ENCODE measurements around the gene IQCC.
"Not testable (repeated sequence)": the region's sequence is repeated elsewhere in the genome, so short reads cannot be mapped to it uniquely, and the experiment has no call there.

Gene IQCC

GRCh38 chr1:32205401-32206370 is at the start of gene IQCC:
Gene IQCC, plus strand, starts transcription at chr1:32205671. Its CDS starts 11 bp downstream, at chr1:32205682.
- peak; percentile 96 for DNase-seq (ENCODE audit: low spot score)

- DNase-seq (ENCODE audit: low spot score): no peak
Measured at GRCh38 chr1:32159189-32159588, 46.3 kb upstream of the IQCC start.

DNA sequence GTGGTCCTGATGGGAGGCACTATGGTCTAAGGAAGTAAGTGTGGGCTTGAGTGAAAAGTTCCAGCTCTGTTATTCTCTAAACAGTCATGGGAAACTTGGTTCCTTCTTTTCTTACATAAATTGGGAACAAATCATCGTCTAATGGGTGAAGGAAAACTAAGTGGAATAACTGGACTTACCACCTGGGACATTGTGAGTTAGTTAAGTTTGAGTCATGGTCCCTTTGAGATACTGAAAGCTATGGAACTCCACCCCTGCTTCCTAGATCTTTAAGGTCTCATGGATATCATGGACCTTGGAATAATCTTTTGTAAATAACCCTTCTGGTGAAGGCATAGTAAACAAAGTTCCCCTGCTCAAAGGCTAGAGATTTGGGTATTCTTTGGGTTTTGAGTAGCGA is 42.1 kb upstream of the IQCC start:
- DNase-seq (ENCODE audit: low spot score): no peak

DNA sequence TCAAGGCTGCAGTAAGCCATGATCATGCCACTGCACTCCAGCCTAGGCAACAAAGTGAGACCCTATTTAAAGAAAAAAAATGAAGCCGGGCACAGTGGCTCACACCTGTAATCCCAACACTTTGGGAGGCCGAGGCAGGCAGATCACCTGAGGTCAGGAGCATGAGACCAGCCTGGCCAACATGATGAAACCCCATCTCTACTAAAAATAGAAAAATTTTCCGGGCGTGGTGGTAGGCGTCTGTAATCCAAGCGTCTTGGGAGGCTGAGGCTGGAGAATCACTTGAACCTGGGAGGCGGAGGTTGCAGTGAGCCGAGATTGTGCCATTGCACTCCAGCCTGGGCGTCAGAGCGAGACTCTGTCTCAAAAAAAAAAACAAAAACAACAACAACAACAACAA is 39.8 kb upstream of the IQCC start:
- DNase-seq (ENCODE audit: low spot score): not testable (repeated sequence)

DNA sequence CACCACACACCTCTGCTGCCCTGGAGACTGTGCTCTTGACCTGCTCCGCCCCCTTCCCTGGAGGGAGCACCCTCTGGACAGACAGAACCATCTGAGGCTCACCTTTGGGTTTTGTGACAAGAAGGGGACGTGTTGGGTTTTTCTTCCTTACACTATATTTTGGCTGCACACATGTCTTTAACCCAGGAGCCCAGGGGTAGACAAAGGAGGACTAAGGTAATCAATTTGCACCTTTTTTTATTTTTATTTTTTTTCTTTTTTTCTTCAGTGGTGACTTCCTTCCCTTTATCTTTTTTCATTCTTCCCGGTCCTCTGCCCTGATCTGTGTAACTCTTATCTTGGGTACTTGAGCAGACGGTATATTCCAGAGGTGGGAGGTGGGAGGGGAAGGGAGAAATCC is 34.5 kb upstream of the IQCC start:
- no peak for DNase-seq (ENCODE audit: low spot score)

DNA sequence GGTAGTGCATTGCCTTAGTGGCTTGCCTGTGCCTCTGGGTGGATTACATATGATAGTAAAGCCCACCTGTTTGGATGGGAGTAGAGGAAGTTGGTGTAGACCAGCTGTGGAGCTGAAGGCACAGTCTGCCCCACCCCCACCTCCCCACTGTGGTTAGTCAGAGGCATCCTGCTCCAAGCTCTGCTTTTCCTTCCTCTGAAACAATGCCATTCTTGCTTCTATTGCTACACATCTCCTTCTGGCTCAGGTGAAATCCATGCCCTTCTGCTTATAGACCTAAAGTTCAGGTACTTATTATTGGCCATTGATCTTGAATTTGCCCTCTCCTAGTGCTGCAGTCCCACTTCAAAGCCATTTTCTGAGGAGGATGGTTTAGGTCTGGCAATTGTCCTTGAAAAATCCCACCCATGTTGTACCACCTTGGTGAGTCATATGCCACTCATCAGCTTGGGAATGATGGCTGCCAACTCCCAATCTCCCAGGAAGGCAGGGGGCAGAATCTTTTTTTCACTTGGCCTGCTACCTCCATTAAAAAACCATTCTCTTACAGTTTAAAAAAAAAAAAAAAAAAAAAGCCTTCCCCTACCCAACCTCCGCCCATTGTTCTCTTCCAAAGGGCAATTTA is 32.7 kb upstream of the IQCC start:
- peak; percentile 31 for DNase-seq (ENCODE audit: low spot score)

GRCh38 chr1:32178380-32179192 is 26.9 kb upstream of the IQCC start:
- no peak for DNase-seq (ENCODE audit: low spot score)

GRCh38 chr1:32179193-32179442 is 26.4 kb upstream of the IQCC start:
- DNase-seq (ENCODE audit: low spot score): no peak

DNA sequence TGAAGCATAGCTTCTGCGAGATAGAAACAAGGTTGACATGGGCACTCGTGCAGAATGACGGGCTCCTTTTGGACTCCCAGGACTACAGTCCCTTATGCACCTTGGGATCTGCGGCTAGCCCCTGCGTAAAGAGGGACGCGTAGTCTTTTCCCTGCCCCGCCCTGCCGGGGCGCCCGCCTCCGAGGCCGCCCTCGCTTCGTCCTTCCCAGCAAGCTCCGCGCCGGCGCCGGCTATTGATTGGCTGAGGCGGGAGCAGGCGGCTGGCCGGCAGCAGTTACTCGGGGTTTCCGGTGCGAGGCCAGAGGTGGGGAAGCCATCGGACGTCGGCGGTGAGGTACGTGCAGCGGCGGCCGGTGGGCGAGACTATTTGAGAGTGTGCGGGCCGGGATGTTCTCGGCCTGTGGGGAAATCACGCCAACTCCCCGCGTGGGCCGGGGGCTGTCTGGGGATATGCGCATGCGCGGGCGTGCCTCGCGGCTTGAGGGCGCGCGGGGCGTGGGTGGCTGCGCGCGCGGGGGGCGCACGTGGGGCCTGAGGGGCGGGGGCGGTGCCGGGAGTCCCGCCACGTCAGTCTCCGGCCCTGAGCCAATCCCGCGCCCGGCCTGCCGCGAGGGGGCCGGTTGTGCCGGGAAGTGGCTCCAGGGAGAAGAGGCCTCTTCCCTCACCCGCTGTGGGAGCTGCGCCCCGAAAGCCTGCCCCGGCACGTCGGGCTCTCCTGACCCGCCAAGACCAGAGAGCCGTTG is 25.9 kb upstream of the IQCC start, which contains the start of gene TXLNA:
Gene TXLNA, plus strand, starts transcription at position 233 of the 743 bp plus-strand sequence. CDS start 671 bp downstream, outside the sequence.
- DNase-seq (ENCODE audit: low spot score): peak; percentile 99

GRCh38 chr1:32180186-32181060 is 25.0 kb upstream of the IQCC start:
- peak; percentile 77 for DNase-seq (ENCODE audit: low spot score)

- no peak for DNase-seq (ENCODE audit: low spot score)
Measured at GRCh38 chr1:32181065-32181464, 24.4 kb upstream of the IQCC start.

GRCh38 chr1:32181563-32181962 is 23.9 kb upstream of the IQCC start:
- no peak for DNase-seq (ENCODE audit: low spot score)

DNA sequence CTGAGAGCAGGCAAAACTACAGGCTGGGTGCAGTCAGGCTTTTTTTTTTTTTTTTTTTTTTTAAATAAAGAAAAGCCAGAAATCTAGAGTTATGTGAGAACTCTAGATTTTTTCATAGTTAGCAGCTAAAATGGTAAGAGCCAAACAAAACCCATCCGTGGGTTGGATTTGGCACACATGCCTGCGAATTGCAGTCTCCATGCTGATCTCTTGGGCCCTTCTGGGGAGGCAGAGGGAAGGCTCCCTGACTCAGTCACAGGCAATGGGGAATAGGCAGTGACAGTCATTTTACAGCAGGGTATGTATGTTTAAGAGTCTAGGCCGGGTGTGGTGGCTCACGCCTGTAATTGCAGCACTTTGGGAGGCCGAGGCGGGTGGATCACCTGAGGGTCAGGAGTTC is 23.4 kb upstream of the IQCC start:
- peak; percentile 44 for DNase-seq (ENCODE audit: low spot score)

GRCh38 chr1:32184650-32185049 is 20.8 kb upstream of the IQCC start:
- DNase-seq (ENCODE audit: low spot score): no peak

- no peak for DNase-seq (ENCODE audit: low spot score)
Measured at GRCh38 chr1:32186077-32186476, 19.4 kb upstream of the IQCC start.

GRCh38 chr1:32186491-32186890 is 19.0 kb upstream of the IQCC start:
- no peak for DNase-seq (ENCODE audit: low spot score)

- DNase-seq (ENCODE audit: low spot score): no peak
Measured at GRCh38 chr1:32187850-32188249, 17.6 kb upstream of the IQCC start.

DNA sequence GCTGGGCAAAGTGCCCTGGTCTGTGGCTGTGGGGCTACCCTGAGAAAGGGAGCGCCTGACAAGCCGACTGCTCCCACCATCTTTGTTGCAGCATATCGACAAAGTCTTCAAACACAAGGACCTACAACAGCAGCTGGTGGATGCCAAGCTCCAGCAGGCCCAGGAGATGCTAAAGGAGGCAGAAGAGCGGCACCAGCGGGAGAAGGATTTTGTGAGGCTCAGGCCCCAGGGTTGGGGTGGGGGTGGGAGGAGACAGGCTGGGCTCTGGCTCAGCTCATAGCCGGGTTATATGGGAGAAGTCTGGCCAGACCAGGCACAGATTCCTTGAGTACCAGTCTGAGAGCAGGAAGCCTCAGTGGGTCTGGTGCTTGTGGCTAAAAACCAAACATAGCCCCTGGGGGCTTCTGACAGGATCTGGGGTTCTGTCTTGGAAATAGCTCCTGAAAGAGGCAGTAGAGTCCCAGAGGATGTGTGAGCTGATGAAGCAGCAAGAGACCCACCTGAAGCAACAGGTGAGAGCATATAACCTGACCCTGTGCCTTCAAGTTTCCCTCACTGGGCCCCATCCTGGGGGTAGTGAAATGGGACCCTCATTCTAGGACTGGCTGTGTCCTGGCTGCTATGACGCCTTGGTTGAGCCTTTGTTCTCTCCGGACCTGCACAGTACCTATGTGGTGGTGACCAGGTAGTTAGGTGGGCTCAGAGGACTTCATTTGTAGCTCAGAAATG is 13.1 kb upstream of the IQCC start:
- no peak for DNase-seq (ENCODE audit: low spot score)

GRCh38 chr1:32194984-32195383 is 10.5 kb upstream of the IQCC start:
- no peak for DNase-seq (ENCODE audit: low spot score)

- no peak for DNase-seq (ENCODE audit: low spot score)
Measured at GRCh38 chr1:32195531-32195930, 9.9 kb upstream of the IQCC start.
